Measurements from ENCODE around the gene PTCHD4. TPM values are rescaled to one million over a fixed set of nuclear protein-coding genes. Genes with fewer than 3 reads are reported as not detected.

PTCHD4 gene
- 4.1 TPM for total RNA-seq
- long read RNA-seq, partial matches to known transcripts, result 3 of 6 reads
- long read RNA-seq, other reads (novel, unspliced or antisense), result 3 of 6 reads

DNA sequence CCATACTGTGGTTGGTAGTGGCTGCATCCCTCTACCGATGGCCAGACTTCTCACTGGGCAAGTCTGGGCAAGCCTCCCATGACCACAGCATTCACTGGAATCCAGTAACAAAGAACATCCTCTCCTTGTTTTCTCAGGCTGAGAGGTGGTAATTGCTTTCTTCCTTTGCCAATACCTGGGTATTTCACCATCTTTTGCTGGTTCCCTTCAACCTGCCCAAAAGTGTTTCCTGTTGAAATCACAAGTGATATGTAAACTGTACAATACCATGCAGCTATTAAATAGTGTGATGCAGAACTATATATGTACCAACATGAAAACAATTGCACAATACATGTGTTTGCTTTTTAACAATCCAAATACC is at the start of gene PTCHD4:
PTCHD4 (minus strand) TSS at position 55 of the 364 bp plus-strand sequence. CDS start 42,240 bp downstream, outside the sequence.
- peak within 1 kb of the TSS; percentile 37 for H3K27ac ChIP-seq
- no peaks in the 10 kb centered on the region for H3K36me3 ChIP-seq
- no peaks in the 10 kb centered on the region for H3K9me3 ChIP-seq
- H3K27me3 ChIP-seq, result no peaks in the 10 kb centered on the region
- TF ChIP-seq, protein P1, sequence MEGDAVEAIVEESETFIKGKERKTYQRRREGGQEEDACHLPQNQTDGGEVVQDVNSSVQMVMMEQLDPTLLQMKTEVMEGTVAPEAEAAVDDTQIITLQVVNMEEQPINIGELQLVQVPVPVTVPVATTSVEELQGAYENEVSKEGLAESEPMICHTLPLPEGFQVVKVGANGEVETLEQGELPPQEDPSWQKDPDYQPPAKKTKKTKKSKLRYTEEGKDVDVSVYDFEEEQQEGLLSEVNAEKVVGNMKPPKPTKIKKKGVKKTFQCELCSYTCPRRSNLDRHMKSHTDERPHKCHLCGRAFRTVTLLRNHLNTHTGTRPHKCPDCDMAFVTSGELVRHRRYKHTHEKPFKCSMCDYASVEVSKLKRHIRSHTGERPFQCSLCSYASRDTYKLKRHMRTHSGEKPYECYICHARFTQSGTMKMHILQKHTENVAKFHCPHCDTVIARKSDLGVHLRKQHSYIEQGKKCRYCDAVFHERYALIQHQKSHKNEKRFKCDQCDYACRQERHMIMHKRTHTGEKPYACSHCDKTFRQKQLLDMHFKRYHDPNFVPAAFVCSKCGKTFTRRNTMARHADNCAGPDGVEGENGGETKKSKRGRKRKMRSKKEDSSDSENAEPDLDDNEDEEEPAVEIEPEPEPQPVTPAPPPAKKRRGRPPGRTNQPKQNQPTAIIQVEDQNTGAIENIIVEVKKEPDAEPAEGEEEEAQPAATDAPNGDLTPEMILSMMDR (IDR thresholded peaks at IDR 0.05), result no peak
- no peaks in the 10 kb centered on the region for H3K4me1 ChIP-seq
- intact Hi-C loops (cut with DNase I), result no loop called here
- ATAC-seq (peak; percentile 75), DNase-seq (no peak)
- peak within 1 kb of the TSS; percentile 43 for H3K4me3 ChIP-seq

- DNase-seq (no peak), ATAC-seq (no peak)
- H3K27me3 ChIP-seq, result no peaks in the 10 kb centered on the region
- H3K9me3 ChIP-seq, result no peaks in the 10 kb centered on the region
- no peaks in the 10 kb centered on the region for H3K4me1 ChIP-seq
- TF ChIP-seq, protein P1 (IDR thresholded peaks at IDR 0.05), result no peak
- H3K36me3 ChIP-seq, result no peaks in the 10 kb centered on the region
- H3K27ac ChIP-seq, result no peak overlapping the region
- intact Hi-C loops (cut with DNase I), result no loop called here
- H3K4me3 ChIP-seq, result no peak overlapping the region
Observed at GRCh38 chr6:48151142-48151541, 40.1 kb upstream of the PTCHD4 start.

DNA sequence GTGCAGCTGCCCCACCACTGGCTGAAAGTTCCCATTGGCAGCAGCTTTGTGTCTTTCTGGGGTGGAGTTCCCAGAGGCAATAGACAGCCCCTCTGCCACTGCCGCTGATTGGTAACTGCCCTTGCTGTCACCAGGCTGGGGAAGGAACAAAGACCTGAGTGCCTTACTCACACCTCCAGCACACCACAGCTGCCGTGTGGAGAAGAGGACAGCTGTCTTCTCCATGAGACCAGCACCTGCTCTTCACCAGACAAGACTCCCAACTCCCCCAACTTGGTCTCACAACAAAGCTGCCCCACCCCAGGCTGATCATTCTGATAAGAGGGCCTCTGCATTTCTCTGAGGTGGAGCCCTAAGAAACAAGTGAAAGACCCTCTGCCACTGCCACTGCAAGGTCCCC is 39.7 kb upstream of the PTCHD4 start:
- TF ChIP-seq, protein P1 (IDR thresholded peaks at IDR 0.05), result no peak
- ATAC-seq, result no peak
- intact Hi-C loops (cut with DNase I), result no loop called here
- H3K27ac ChIP-seq, result no peak overlapping the region
- H3K4me1 ChIP-seq, result no peaks in the 10 kb centered on the region
- no peaks in the 10 kb centered on the region for H3K9me3 ChIP-seq
- no peak overlapping the region for H3K4me3 ChIP-seq
- H3K27me3 ChIP-seq, result no peaks in the 10 kb centered on the region
- DNase-seq, result no peak
- H3K36me3 ChIP-seq, result no peaks in the 10 kb centered on the region

DNA sequence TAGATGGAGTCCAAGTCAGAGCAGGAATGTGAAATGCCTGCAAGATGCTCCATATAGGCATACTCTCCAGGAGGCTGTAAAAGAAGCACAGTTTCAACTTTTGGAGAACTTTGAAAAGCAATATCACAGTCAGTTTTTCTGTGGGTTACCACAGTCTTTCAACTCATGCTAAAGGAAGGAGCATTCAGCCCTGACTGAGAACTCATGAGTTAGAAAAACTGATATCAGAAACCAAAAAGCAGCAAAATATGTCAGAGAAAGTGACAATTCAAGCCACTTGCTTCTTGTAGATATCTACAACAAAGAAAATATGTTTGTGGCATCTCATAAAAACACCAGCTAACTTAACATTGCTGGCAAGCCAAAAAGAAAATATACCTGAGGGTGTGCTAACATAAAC is 36.1 kb upstream of the PTCHD4 start:
- H3K4me1 ChIP-seq, result no peaks in the 10 kb centered on the region
- DNase-seq (no peak), ATAC-seq (no peak)
- H3K27me3 ChIP-seq, result no peaks in the 10 kb centered on the region
- TF ChIP-seq, protein P1 (IDR thresholded peaks at IDR 0.05), result no peak
- H3K9me3 ChIP-seq, result no peaks in the 10 kb centered on the region
- H3K36me3 ChIP-seq, result no peaks in the 10 kb centered on the region
- intact Hi-C loops (cut with DNase I), result no loop called here
- H3K27ac ChIP-seq, result no peak overlapping the region
- H3K4me3 ChIP-seq, result no peak overlapping the region

GRCh38 chr6:48144021-48144420 is 33.0 kb upstream of the PTCHD4 start:
- H3K27me3 ChIP-seq, result no peaks in the 10 kb centered on the region
- intact Hi-C loops (cut with DNase I), result no loop called here
- no peaks in the 10 kb centered on the region for H3K4me1 ChIP-seq
- H3K4me3 ChIP-seq, result no peak overlapping the region
- no peaks in the 10 kb centered on the region for H3K9me3 ChIP-seq
- DNase-seq, result no peak
- TF ChIP-seq, protein P1 (IDR thresholded peaks at IDR 0.05), result no peak
- no peak for ATAC-seq
- H3K36me3 ChIP-seq, result no peaks in the 10 kb centered on the region
- no peak overlapping the region for H3K27ac ChIP-seq

- H3K4me3 ChIP-seq, result no peak overlapping the region
- intact Hi-C loops (cut with DNase I), result no loop called here
- DNase-seq, result no peak
- no peaks in the 10 kb centered on the region for H3K27me3 ChIP-seq
- H3K4me1 ChIP-seq, result no peaks in the 10 kb centered on the region
- no peaks in the 10 kb centered on the region for H3K36me3 ChIP-seq
- TF ChIP-seq, protein P1 (IDR thresholded peaks at IDR 0.05), result no peak
- ATAC-seq, result no peak
- H3K9me3 ChIP-seq, result no peaks in the 10 kb centered on the region
- H3K27ac ChIP-seq, result no peak overlapping the region
Observed at GRCh38 chr6:48141975-48142374, 31.0 kb upstream of the PTCHD4 start.
